ENCODE measurements around the gene EIF4B. TPM values are rescaled to one million over a fixed set of nuclear protein-coding genes. Genes with fewer than 3 reads are reported as not detected.

Gene EIF4B
- total RNA-seq, 1 experiment from 2014 or later = 351 TPM

- in situ Hi-C loops (cut with HindIII; ENCODE audit: low pct_unique_long_range_greater_than_20kb, low sequenced_read_pairs) = no loop called here
- peak overlapping the region; percentile 92 for H3K27ac ChIP-seq (ENCODE audit: low read length)
- intact Hi-C loops (cut with micrococcal nuclease; ENCODE audit: unreplicated experiment) = no loop called here
- ChIA-PET CTCF (interaction anchor here (0.6 kb wide), 1 partner anchor 49 kb away, joined by 4 read pairs; no protein-coding TSS in a partner anchor), POLR2A (interaction anchor here (0.6 to 1.6 kb wide), 4 partner anchors 8 to 802 kb away, joined by 6 to 15 read pairs (median 8); no protein-coding TSS in a partner anchor)
- peaks cover 25% of the 10 kb centered on the region for H3K4me1 ChIP-seq (ENCODE audit: control insufficient read depth, insufficient read depth, low read length)
- BruUV-seq (replicated peaks) = TSS peak; percentile 97
- H3K9me3 ChIP-seq (ENCODE audit: control insufficient read depth, insufficient read depth, low read depth, low read length) = no peaks in the 10 kb centered on the region
- no peak for ATAC-seq
- no peak for DNase-seq (ENCODE audit: low read depth, low spot score)
- H3K36me3 ChIP-seq (ENCODE audit: control insufficient read depth, insufficient read depth, low read length) = peaks cover 17% of the 10 kb centered on the region
- H3K4me3 ChIP-seq (ENCODE audit: low read depth in 2 of 2, low read length in 2 of 2) = peak overlapping the region; percentile 86 to 91
- TF ChIP-seq, protein P1, sequence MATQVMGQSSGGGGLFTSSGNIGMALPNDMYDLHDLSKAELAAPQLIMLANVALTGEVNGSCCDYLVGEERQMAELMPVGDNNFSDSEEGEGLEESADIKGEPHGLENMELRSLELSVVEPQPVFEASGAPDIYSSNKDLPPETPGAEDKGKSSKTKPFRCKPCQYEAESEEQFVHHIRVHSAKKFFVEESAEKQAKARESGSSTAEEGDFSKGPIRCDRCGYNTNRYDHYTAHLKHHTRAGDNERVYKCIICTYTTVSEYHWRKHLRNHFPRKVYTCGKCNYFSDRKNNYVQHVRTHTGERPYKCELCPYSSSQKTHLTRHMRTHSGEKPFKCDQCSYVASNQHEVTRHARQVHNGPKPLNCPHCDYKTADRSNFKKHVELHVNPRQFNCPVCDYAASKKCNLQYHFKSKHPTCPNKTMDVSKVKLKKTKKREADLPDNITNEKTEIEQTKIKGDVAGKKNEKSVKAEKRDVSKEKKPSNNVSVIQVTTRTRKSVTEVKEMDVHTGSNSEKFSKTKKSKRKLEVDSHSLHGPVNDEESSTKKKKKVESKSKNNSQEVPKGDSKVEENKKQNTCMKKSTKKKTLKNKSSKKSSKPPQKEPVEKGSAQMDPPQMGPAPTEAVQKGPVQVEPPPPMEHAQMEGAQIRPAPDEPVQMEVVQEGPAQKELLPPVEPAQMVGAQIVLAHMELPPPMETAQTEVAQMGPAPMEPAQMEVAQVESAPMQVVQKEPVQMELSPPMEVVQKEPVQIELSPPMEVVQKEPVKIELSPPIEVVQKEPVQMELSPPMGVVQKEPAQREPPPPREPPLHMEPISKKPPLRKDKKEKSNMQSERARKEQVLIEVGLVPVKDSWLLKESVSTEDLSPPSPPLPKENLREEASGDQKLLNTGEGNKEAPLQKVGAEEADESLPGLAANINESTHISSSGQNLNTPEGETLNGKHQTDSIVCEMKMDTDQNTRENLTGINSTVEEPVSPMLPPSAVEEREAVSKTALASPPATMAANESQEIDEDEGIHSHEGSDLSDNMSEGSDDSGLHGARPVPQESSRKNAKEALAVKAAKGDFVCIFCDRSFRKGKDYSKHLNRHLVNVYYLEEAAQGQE (IDR thresholded peaks at IDR 0.05; ENCODE audit: insufficient read depth in 1 of 2, low read depth in 2 of 2, low read length in 1 of 2) = no peak
- TF ChIP-seq TCF7L2 (IDR thresholded peaks at IDR 0.05; ENCODE audit: low read depth, low read length) = no peak
- TF ChIP-seq CTCF (IDR thresholded peaks at IDR 0.05) = no peak
- H3K27me3 ChIP-seq (ENCODE audit: control insufficient read depth, insufficient read depth, low read length) = no peaks in the 10 kb centered on the region
These were observed 856 bp upstream of the EIF4B start for GRCh38 chr12:53005215-53005985.

DNA sequence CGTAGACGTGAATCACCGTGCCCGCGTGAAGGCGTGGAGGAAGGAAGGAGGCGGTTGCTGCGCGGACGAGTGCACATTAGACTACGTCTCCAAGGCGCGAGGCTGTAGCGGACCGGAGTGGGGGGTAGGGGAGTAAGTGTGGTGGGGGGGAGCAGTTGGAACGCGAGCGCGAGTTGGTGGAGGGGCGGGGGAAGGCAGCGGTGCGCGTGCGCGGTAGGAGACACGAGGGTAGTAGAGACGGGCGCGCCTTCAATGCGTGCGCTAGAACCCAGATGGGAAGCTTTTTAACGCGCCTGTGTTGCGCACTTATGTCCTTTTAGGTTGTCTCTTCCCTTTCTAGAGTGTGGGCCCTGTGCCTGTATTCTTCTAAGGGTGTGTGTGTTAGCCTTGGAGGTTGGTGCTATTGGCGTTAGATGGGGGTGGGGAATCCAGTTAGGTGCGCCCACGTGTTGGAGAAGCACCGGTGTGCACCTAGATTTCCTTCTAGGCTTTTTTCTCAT is 604 bp downstream of the EIF4B start:
- Histone ChIP-seq H3K27me3 (ENCODE audit: control insufficient read depth, insufficient read depth, low read length) (no peaks in the 10 kb centered on the region), H3K27ac (ENCODE audit: low read length) (peak overlapping the region; percentile 99), H3K4me3 (ENCODE audit: low read depth in 2 of 2, low read length in 2 of 2) (peak overlapping the region; percentile 91 to 97), H3K9me3 (ENCODE audit: control insufficient read depth, insufficient read depth, low read depth, low read length) (no peaks in the 10 kb centered on the region), H3K4me1 (ENCODE audit: control insufficient read depth, insufficient read depth, low read length) (peaks cover 40% of the 10 kb centered on the region), H3K36me3 (ENCODE audit: control insufficient read depth, insufficient read depth, low read length) (peaks cover 20% of the 10 kb centered on the region)
- DNase-seq (ENCODE audit: low read depth, low spot score) (peak; percentile 50), ATAC-seq (peak; percentile 62)
- intact Hi-C loops (cut with micrococcal nuclease; ENCODE audit: unreplicated experiment) = no loop called here
- TSS peak; percentile 75 for BruUV-seq (replicated peaks)
- ChIA-PET CTCF (interaction anchor here (0.6 kb wide), 1 partner anchor 26 kb away, joined by 11 read pairs; no protein-coding TSS in a partner anchor), POLR2A (interaction anchor here (0.5 to 1.6 kb wide), 5 partner anchors 16 to 368 kb away, joined by 3 to 9 read pairs (median 5); partner anchors contain the start of gene KRT8)
- peak; percentile 82 for TF ChIP-seq POLR2AphosphoS5 (IDR thresholded peaks at IDR 0.05; ENCODE audit: low read depth, low read length)
- TF ChIP-seq TCF7L2 (IDR thresholded peaks at IDR 0.05; ENCODE audit: low read depth, low read length) = peak; percentile 33; the same call in 1 of the 2 replicates
- TF ChIP-seq, protein P1 (IDR thresholded peaks at IDR 0.05; ENCODE audit: insufficient read depth in 1 of 2, low read depth in 2 of 2, low read length in 1 of 2) = no peak
- TF ChIP-seq SIN3A (IDR thresholded peaks at IDR 0.05; ENCODE audit: borderline replicate concordance, insufficient read depth, low read depth, low read length) = peak; percentile 74; the same call in 1 of the 2 replicates
- in situ Hi-C loops (cut with HindIII; ENCODE audit: low pct_unique_long_range_greater_than_20kb, low sequenced_read_pairs) = no loop called here
